Stimulated activated CD8-positive, alpha-beta memory T cell treated with anti-CD3 and anti-CD28 coated beads, Interleukin-4, amount 100 ng/mL, for 48 hours (primary cell): ENCODE results near the gene FKBP4.

Source experiments
- DNase-seq: peaks from one replicate; pipeline ENCODE4 v3.0.0-alpha.2; 2020

FKBP4 gene

DNA sequence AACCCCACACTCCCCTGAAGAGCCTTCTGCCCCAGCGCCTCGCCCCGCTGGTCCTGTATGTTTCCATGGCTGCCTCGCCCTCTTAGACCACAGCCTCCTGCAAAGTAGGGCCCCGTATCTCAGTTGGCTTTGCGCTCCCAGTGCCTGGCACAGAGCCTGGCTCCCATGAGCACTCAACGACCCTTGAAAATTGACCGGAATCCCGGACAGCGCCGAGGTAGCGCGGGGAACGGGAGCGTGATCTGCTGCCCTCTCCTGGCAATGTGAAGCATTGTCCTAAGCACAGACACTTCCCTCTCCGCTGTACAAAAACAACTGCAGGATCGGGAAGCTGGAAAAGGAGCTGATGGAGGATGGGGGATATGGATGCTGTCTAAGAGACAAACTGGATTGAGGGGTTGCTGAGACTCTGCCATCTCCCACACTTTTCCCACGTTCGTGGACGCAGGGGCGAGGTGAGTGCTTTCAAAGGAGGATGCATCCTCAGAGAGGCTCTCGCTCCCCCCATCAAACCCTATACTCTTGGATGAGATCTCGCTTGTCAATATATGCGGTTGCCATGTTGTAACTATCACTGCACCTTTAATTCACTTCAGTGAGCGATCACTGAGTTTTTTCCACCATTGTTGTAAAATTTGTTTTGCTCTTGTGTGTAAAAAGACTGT lies 10.7 kb upstream of the FKBP4 start:
- peak; percentile 69 for DNase-seq

DNA sequence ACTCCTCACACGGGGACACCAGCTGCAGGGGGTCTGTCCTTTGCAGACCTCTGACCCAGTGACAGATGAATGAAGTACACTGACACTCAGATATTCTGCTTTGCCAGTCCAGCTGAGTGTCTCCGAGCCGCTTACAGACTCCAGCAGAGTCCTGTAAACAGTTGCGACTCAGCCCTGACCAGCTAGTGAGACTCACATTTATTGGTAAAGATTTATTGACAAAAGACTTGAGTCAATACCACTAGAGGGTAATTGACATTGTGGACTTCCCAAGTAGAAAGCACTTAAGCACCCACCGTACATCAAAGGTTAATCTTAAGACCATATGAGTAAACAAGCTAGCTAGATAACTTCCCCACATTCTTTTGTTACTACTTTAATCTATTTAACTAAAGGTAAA lies 9.8 kb upstream of the FKBP4 start:
- DNase-seq = no peak

DNA sequence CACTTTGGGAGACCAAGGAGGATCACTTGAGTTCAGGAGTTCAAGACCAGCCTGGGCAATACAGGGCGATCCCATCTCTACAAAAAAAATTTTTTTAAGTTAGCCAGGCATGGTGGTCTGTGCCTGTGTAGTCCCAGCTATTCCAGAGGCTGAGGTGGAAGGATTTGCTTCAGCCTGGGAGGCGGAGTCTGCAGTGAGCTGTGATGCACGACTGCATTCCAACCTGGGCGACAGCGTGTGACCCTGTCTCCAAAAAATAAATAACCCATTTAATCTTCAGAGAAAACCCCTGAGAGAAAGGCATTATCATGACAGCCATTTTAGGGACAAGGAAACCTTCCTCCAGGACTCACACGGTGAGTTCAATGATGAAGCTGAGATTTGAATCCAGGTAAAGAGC lies 3.7 kb upstream of the FKBP4 start:
- DNase-seq = no peak

DNA sequence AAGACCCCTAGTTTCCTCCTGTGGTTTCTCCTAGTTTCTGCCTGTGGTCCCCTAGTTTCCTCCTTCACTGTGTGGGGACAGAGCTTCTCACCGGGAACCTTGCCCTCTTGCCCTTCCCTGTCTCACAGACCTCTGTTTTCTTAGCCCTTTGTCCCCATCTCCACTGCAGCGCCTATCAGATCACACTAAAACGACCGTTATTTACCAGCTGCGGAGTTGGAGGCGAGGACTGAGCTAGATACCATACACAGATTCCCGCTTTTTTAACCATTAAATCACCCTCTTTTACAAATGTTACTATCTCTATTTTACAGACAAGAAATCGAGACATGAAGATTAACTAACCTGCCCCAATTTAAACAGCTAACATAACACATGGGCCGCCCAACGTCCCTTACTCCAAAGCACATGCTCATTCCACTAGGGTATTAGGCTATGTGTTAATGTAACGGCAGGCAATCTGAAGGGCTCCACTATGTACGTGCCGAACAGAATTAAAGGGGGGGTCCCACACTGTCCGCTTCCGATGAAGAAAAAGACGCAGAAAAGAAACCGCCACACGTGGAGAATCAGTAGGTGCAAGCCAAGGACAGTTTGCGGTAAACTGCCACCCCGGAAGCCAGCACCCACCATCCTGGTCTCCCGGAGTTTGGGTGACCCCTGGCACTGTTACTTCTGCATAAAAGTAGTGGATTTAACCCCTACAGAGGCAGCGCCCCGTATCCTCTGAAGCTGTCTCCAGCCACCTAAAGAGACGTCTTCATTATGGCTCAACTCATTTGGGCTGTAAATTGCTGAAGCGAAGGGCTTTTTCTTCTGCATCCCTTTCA lies 1.9 kb upstream of the FKBP4 start:
- DNase-seq = no peak

DNA sequence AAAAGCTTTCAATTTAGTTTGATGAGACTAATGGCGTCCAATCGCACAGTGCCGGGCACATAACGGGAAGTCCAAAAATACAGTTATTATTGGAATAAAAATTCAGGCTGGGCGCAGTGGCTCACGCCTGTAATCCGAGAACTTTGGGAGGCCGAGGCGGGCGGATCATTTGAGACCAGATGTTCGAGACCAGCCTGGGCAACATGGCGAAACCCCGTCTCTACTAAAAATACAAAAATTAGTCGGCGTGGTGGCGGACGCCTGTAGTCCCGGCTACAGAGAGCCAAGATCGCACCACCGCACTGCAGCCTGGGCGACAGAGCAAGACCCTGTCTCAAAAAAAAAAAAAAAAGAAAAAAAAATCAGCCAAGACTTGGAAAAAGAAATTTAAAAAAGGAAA lies 1.2 kb upstream of the FKBP4 start:
- DNase-seq = no peak

DNA sequence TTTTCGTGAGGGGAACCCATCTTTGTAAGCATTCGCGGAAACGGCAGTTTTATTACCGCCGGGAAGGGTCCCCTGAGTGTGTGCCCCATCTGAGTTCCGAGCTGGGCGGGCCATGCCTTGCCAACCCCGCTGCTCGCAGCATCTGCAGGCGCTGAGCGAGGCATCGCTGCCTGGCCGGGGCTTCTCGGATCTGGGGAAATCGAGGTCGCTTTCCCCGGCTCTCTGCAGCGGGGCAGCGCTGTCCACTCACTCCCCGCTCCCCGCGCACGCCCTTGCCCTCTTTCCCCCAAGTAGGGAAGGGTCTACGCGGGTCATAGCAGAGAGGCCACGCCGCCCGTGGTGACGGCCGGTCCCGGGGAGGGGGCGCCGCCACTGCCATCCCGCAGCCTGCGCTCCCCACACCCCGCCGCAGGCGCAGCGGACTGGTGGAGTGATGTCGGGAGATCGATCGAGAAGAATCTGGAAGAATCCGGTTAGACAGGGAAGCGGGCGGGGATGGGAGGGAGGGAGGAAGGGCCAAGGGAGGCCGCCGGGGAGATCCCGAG lies 507 bp upstream of the FKBP4 start:
- peak; percentile 47 for DNase-seq

DNA sequence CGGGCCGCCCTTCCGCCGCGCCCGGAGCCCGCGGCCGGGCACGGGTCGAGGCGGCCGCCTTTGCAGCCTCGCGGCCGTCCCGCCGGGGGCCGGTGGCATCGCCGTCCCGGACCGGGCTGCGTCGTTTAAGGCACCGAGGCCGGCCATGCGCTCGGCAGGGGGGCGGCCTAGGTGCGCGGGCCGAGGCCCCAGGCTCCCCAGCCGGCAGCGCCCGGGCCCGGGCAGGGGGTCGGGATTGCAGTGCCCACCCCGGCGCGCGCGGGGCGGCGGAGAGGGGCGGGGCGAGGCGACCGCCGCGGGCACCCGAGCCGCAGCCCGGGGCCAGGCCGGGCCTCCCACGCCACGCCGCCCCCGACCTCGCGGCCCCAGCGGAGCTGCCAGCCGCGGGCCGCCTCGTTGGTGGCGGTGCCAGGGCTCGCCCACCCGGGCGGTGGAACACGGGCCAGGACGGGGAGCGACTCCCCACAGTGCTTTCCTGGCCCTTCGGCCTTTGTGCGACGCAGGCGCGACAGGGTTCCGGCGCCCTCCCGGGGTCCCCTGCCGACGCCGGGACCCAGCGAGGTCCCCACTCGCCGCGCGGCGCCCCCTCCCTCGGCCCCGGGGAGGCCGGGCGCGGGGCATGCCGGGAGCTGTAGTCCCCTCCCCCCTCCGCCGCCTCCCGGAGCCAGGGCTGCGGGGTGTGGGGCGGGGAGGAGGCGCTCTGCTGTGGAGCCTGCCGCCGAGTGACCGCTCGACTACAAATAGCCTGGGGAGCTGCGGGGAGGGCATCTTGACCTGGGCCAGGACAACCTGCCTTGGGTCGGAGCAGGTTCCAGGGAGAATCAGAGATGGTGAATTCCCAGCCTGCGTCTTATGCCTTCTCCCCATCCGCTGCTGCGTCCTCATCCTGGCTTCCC lies 769 bp downstream of the FKBP4 start:
- DNase-seq = peak; percentile 81

DNA sequence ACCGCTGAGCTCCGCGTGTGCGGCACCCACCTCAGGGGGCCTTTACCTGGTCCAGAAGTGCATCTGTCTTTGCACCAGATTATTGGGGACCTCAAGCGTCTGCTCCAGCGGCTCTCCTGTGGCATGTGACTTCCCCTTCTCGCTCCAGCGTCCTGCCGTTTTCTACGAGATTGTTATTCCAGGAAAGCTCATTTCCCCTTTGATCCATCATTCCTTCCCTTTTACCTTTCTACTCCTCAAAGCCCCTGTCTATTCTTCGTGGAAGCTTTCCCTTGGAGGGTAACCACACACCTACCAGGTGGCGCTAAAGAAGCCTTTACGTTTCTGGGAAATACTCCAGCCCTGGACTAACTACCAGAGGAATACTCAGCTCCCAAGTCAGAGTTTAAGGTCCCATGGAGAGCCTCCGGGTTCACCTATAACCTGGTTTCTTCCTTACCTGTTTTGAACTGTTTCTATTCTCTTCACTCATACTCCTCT lies 1.5 kb downstream of the FKBP4 start:
- DNase-seq = no peak

DNA sequence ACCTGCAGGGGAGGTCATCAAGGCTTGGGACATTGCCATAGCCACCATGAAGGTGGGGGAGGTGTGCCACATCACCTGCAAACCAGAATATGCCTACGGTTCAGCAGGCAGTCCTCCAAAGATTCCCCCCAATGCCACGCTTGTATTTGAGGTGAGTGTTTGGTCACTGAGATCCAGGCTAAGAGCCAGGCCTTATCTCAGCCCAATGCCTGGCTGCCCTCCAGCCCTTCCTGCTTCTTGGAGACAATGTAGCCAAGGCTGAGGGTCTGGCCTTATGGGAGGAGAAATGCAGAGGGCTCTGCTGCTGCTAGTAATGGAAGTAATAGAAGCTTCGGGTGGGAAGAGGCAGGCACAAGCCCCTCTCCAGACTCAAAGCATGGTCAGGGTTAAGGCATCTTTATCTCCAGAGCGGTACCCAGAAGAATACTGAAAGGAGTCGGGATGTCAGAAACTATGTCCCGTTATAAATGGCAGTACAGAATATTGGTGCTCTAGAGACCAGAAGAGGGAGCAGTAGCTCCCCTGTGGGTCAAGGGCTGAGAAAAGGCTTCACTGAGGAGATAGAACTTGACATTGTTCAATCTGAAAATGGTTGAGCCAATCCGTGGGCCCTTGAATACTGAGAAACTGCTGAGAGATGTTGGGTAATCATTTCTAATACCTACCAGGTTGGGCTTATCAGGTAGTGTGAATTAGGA lies 3.1 kb downstream of the FKBP4 start:
- DNase-seq = no peak

DNA sequence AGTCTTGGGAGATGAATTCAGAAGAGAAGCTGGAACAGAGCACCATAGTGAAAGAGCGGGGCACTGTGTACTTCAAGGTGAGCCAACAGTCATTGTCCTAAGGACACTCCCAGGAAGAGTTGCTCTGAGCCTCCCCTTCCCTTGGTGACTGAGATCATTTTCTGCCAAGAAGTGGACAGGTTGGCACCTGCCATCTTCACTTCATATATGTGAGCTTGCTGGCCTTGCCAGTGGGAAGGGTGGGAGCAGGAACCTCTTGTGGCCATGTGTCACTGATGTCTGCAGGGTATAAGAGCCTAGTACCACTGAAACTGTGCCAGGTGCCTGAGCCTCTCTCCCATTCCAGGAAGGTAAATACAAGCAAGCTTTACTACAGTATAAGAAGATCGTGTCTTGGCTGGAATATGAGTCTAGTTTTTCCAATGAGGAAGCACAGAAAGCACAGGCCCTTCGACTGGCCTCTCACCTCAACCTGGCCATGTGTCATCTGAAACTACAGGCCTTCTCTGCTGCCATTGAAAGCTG lies 5.3 kb downstream of the FKBP4 start:
- DNase-seq = no peak

DNA sequence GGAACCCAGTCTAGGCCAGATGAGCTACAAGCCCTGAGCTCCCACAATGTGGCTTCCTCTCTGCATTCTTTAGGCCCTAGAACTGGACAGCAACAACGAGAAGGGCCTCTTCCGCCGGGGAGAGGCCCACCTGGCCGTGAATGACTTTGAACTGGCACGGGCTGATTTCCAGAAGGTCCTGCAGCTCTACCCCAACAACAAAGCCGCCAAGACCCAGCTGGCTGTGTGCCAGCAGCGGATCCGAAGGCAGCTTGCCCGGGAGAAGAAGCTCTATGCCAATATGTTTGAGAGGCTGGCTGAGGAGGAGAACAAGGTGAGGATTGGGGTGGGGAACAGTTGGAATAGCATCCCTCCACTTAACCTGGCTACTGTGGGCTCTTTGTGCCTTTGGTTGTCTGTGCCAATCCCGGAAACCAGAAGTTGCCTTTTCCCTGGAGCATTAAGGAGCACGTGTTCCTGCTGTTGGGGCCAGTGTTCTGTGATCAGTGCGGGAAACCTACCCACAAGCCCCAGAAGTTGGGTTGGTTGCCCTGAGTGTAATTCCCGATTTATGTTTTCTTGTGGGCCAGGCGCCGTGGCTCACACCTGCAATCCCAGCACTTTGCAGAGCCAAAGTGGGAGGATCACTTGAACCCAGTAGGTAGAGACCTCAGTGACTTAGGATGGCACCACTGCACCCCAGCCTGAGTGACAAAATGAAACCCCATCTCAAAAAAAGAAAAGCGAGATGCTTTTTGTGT lies 6.4 kb downstream of the FKBP4 start:
- DNase-seq = no peak

DNA sequence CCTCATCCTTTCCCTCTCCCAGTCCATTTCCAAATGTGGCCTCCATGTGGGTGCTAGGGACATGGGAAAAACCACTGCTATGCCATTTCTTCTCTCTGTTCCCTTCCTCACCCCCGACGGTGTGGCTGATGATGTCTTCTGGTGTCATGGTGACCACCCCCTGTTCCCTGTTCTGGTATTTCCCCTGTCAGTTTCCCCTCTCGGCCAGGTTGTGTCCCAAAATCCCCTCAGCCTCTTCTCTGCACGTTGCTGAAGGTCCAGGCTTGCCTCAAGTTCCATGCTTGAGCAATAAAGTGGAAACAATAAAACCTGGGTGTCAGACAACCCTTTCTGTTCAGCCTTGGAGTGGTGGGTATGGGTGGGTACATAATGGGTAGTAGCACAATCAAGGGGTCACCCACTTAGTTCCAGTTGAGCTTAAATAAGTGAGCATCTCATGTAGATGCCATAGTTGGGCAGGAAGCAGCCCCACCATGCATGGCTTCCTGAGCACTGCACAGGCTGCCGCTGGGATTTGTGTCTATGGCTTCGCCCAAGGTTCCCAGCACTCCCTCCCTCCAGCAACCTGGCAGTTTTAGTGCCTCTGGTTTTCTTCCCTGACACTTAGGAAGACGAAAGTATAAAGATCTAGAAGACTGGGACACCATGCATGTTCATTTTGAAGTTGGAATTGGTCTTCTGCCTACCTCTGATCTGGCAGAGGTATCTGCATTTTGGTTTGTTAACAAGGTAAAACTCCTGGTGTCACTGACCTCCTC lies 9.0 kb downstream of the FKBP4 start:
- DNase-seq = no peak

DNA sequence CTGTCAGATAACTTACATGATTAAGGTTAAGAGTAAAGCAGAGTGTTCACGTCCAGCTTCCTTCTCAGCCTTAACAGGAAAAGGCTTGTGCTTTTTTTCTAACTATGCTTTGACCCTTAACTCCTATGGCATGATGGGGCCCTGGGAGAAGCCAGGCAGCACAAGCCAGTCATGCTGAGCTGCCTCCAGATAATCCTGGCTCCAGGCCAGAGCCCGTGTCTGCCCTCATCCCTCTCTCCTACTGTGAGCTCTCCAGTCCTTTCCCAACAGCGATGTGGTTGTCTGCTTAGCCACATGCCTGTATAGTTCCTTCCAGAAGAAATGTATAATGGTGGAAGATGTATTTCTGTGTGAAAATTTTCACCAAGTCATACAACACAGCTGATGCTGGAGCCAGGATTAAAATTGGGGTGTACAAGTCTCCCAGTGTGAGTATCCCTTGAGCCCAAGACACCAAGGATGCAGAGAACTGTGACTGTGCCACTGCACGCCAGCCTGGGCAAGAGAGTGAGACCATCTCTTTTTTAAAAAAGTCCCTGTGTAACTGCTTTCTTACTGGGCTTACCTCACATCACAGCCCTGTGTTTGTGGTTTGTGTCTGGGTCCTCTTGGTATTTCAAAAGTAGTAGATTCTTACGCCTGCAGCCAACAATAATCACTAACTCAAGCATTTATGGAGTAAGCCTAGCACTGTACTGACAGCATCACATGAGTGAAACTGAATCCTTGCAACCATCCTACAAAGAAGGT lies 9.8 kb downstream of the FKBP4 start:
- no peak for DNase-seq

DNA sequence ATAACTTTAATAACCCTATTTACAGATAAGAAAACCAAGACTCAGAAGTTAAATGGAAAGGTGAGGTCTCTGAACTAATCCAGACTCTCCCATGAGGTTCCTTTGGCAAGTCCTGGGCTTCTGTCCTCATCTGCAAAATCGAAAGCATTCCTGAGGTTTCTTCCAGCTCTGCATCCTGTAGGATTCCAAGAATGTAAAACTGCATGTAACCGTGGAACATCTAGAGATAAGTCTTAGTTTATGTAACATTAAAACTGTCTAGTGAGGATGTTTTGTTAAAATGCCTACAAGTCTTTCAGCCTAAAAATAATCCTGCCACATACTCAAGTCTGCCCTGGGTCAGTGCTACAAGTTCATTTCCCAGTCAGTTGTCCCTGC lies 10.4 kb downstream of the FKBP4 start:
- no peak for DNase-seq

DNA sequence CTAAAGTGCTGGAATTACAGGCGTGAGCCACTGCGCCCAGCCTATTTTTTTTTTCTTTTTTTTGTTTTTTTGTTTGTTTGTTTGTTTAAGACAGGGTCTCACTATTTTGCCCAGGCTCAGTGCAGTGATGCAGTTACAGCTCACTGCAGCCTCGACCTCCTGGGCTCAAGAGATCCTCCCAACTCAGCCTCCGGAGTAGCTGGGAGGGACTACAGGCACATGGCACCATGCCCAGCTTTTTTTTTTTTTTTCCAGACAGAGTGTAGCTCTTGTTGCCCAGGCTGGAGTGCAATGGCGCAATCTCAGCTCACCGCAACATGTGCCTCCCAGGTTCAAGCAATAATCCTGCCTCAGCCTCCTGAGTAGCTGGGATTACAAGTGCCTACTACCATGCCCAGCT lies 11.9 kb downstream of the FKBP4 start:
- no peak for DNase-seq

DNA sequence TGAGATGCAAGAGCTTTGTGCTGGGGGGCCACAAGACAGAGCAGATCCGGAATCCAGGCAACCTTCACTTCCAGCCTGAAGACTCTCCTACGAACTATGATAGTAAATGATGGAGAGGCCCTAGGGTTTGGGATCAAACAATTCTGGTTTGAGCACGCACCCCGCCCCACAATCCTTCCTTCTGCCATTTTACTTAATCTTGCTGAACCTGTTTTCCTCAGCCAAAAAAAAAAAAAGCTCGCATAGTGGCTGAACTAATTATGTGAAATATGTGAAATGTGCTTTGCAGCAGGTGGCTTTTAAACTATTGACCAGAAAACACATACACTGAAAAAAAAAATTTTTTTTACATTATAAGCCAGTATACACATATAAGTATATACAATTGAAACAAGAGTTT lies 17.0 kb downstream of the FKBP4 start:
- DNase-seq = no peak

DNA sequence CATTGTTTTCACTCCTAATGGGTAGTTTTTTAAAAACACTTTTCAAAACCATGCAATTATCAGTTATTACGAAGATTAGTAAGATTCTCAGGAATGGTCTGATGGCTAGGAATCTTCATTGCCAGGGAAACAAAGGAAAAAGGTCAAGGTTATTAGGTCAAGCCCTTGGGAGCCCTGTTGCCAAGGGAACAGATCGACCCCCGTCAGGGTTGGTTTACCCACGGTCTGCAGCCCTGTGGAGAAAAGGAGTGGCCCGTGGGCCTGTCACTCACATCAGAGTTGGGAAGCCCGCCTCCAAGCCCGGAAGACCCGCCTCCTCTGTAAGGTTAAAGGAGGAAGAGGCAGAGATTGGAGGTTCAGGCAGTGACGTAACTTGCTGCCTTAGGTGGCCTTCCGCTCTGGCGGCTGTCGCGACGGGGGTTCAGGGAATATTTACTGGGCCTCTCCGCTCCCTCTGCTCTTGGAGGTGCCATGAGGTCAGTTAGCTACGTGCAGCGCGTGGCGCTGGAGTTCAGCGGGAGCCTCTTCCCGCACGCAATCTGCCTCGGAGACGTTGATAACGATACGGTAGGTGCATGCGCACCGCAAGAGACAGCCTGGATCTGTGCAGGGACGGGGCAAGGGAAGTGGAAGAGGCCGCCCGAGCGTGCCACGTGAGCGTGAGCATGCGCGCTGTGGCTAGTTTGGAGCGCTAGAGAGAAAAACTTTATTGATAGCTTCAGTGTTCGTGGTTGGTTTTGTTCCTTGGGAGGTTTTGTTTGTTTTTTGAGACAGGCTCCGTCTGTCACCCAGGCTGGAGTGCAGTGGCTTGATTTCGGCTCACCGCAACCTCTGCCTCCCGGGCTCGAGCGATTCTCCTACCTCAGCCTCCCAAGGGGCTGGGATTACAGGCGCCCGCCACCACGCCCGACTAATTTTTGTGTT lies 17.8 kb downstream of the FKBP4 start, which contains the start of gene ITFG2:
ITFG2 (plus strand) TSS at position 379 of the 924 bp plus-strand sequence; CDS start at position 472, 93 bp downstream.
- peak; percentile 96 for DNase-seq
